Endothelial cell of coronary artery (primary cell): ENCODE data around the gene GTF2A1. TPM values are rescaled to one million over a fixed set of nuclear protein-coding genes. Genes with fewer than 3 reads are reported as not detected.

Experiments
- total RNA-seq: library from RNA; depleted of rRNA; stranded (reverse); fragments of >200 nt; gene quantifications from 2 replicates; pipeline ENCODE4 v1.2.3, GENCODE V29; 2014

The GTF2A1 gene
- 18.7 and 23.2 TPM in 2 replicates for total RNA-seq

DNA sequence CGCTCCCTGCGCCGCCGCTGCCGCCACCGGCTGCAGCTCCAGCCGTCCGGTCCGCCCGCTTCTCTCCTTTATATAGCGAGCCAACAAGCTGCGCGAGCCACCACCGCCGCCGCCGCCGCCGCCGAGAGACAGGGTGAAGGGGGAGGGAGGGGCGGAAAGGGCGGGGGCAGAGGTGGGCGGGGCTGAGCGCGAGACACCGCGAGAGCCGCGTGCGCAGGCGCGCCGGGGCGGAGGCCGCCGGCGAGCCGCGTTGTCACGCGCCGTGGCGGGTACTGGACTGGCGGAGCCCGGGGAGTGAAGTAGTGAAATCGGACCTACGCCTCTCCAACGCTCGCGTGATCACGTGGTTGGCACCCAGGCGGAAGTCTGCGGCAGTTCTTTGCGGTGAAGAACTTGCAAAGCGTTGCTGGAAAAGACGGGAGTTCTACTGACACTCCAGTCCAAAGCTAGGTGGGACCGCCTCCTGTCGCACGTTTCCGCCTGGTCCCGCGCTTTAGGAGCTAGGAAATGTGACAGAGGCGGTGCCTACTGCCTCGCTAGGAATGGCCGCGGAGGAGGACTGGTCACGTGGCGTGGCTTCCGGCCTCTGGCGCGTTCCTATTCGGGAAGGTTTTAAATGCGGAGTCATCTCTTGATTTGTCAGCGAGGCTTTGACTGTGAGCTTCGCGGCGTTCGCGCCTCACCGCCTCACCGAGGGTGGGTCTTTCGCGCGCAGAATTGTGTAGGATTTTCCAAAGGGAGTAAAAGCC lies at the start of gene GTF2A1:
TSS of gene GTF2A1 (minus strand) at position 130 of the 749 bp plus-strand sequence. CDS start 441 bp downstream, outside the sequence.

Other genes starting within 250 kb of the GTF2A1 start
- 0.18 TPM in 1 of 2 replicates, not detected in the other for gene STON2, start 179.4 kb upstream of the GTF2A1 start, total RNA-seq